Measurements from ENCODE around the gene NDUFV2. TPM values are rescaled to one million over a fixed set of nuclear protein-coding genes. Genes with fewer than 3 reads are reported as not detected.
A peak's percentile ranks its signal among the peaks of the same experiment; 100 is the strongest.

NDUFV2 gene
- total and polyA plus RNA-seq, 2 of the 13 experiments (the other 11 are each of a cell fraction or from before 2014, with no cell fraction given), result 216 to 299 TPM

DNA sequence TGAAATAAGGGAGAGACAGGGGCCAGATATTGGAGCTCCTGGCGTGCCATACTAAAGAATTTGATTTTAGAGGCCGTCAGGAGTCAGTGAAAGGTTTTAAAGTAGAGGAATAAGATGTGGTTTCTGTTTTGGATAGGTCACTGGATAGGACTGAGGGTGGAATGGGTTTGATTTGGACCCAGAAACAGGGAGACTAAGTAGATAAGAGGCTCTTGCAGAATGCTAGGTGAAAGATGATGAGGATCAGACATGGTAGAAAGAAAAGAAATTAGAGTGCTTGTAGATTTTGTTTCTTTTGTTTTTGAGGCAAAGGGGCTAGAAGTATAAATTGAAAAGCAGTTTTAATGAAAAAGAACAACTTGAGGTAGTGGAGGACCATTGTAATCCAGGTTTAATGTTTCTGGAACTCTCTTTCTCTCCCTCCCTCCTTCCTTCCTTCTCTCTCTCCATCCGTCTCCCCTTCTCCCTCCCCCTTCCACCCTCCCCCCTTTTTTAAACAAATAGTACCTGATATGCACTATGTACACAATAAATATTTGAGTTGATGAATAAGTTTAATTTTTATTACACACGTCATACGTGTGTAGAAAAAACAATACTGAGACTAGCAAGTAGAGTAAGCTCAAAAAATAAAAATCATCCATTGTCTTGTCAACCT is 1.9 kb downstream of the NDUFV2 start:
- in situ Hi-C loops (cut with HindIII; ENCODE audit: extremely low pct_ligation_motif_present, low pct_unique_long_range_greater_than_20kb), result no loop called here
- 7% methylated on average over 5 of the region's 5 CpGs for WGBS (ENCODE audit: low lambda C conversion rate)
- CTCF ChIA-PET (ENCODE audit: low intra/inter-chr PET ratio, low total read pairs), result interaction anchor here (2.2 kb wide), 1 partner anchor 31 kb away, joined by 5 read pairs; no protein-coding TSS in a partner anchor
- Histone ChIP-seq H3K79me2 (ENCODE audit: insufficient read depth, low read length) (peaks cover 68% of the 10 kb centered on the region), H3K36me3 (replicated peaks in 1 of 2; ENCODE audit: control insufficient read depth in 1 of 2, insufficient read depth in 2 of 2, low read length in 2 of 2) (no peaks in the 10 kb centered on the region; a peak in 2 of 5 replicates), H3K9ac (ENCODE audit: insufficient read depth, low read depth, low read length) (peak overlapping the region; percentile 96), H3K4me1 (ENCODE audit: insufficient read depth, low read length) (peaks cover 66% of the 10 kb centered on the region), H4K20me1 (ENCODE audit: insufficient read depth, low read length) (peaks cover 48% of the 10 kb centered on the region), H2AFZ (ENCODE audit: low read length) (no peak overlapping the region), H3K4me2 (ENCODE audit: low read depth, low read length) (peak overlapping the region; percentile 72), H3K27ac (ENCODE audit: extremely low read length, insufficient read depth, low read length) (peak overlapping the region; percentile 92), H3K4me3 (replicated peaks in 1 of 3; ENCODE audit: insufficient read depth in 1 of 3, low read depth in 2 of 3, low read length in 3 of 3) (peak overlapping the region; percentile 57 to 78 (median 71)), H3K9me3 (ENCODE audit: low read length) (no peaks in the 10 kb centered on the region), H3K27me3 (ENCODE audit: control insufficient read depth in 1 of 2, insufficient read depth in 2 of 2, low read length in 2 of 2) (no peaks in the 10 kb centered on the region; a peak in 1 of 5 replicates)
- POLR2A ChIA-PET, result interaction anchor here (0.9 to 5.7 kb wide), 9 partner anchors 10 to 35 kb away, joined by 3 to 71 read pairs (median 7); partner anchors contain the start of gene ANKRD12
- FAIRE-seq (no peak), DNase-seq (ENCODE audit: low spot score) (no peak), ATAC-seq (no peak)
- intact Hi-C loops (cut with micrococcal nuclease; ENCODE audit: unreplicated experiment), result loop anchor here (5.0 kb wide), 1 partner anchor 33 kb away; the partner anchor contains the start of gene ANKRD12
- BruUV-seq (replicated peaks), result no TSS peak
- TF ChIP-seq, protein P1, sequence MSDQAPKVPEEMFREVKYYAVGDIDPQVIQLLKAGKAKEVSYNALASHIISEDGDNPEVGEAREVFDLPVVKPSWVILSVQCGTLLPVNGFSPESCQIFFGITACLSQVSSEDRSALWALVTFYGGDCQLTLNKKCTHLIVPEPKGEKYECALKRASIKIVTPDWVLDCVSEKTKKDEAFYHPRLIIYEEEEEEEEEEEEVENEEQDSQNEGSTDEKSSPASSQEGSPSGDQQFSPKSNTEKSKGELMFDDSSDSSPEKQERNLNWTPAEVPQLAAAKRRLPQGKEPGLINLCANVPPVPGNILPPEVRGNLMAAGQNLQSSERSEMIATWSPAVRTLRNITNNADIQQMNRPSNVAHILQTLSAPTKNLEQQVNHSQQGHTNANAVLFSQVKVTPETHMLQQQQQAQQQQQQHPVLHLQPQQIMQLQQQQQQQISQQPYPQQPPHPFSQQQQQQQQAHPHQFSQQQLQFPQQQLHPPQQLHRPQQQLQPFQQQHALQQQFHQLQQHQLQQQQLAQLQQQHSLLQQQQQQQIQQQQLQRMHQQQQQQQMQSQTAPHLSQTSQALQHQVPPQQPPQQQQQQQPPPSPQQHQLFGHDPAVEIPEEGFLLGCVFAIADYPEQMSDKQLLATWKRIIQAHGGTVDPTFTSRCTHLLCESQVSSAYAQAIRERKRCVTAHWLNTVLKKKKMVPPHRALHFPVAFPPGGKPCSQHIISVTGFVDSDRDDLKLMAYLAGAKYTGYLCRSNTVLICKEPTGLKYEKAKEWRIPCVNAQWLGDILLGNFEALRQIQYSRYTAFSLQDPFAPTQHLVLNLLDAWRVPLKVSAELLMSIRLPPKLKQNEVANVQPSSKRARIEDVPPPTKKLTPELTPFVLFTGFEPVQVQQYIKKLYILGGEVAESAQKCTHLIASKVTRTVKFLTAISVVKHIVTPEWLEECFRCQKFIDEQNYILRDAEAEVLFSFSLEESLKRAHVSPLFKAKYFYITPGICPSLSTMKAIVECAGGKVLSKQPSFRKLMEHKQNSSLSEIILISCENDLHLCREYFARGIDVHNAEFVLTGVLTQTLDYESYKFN (CRISPR knock-in tag; conservative IDR thresholded peaks at IDR 0.05), result peak; percentile 28
- TF ChIP-seq FOXO1 (CRISPR knock-in tag; IDR thresholded peaks at IDR 0.05) (no peak), ARID5B (CRISPR knock-in tag; IDR thresholded peaks at IDR 0.05) (0 out of 2 replicates have a peak, but pooled peaks have one; percentile 12), ASH2L (IDR thresholded peaks at IDR 0.05; ENCODE audit: insufficient read length, low read depth, low read length) (no peak), POLR2A (IDR thresholded peaks at IDR 0.05; ENCODE audit: insufficient read depth in 1 of 2, low read depth in 2 of 2, low read length in 2 of 2) (peak in 1 of 2 experiments; percentile 20; a peak in 1 of 4 replicates), MEF2D (CRISPR knock-in tag; IDR thresholded peaks at IDR 0.05) (no peak), PHF5A (CRISPR knock-in tag; IDR thresholded peaks at IDR 0.05; ENCODE audit: low read depth, unreplicated experiment) (no peak), FOXA1 (IDR thresholded peaks at IDR 0.05) (peak; percentile 32; the same call in 1 of the 2 replicates), FOXA1 (CRISPR knock-in tag; IDR thresholded peaks at IDR 0.05) (peak; percentile 11; the same call in 1 of the 2 replicates), CREB1 (IDR thresholded peaks at IDR 0.05) (no peak), CREB1 (CRISPR knock-in tag; IDR thresholded peaks at IDR 0.05) (no peak; the same call in 1 of the 2 replicates), KDM6A (CRISPR knock-in tag; IDR thresholded peaks at IDR 0.05; ENCODE audit: low read depth) (no peak)
- TF ChIP-seq, protein P2, sequence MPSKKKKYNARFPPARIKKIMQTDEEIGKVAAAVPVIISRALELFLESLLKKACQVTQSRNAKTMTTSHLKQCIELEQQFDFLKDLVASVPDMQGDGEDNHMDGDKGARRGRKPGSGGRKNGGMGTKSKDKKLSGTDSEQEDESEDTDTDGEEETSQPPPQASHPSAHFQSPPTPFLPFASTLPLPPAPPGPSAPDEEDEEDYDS (CRISPR knock-in tag; IDR thresholded peaks at IDR 0.05), result no peak
- TF ChIP-seq, protein P3, sequence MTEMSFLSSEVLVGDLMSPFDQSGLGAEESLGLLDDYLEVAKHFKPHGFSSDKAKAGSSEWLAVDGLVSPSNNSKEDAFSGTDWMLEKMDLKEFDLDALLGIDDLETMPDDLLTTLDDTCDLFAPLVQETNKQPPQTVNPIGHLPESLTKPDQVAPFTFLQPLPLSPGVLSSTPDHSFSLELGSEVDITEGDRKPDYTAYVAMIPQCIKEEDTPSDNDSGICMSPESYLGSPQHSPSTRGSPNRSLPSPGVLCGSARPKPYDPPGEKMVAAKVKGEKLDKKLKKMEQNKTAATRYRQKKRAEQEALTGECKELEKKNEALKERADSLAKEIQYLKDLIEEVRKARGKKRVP (CRISPR knock-in tag; IDR thresholded peaks at IDR 0.05), result no peak
